GM18517 (cell line): ENCODE measurements around the gene ANKRD33B.
A peak's percentile ranks its signal among the peaks of the same experiment; 100 is the strongest.

ENCODE experiments used
- ATAC-seq: cut with Tn5 transposase; IDR thresholded peaks from one replicate; pipeline ENCODE4 v1.9.1; 2021; ENCODE audit warnings: mild to moderate bottlenecking, moderate library complexity; ENCODE audit not compliant: unreplicated experiment

The ANKRD33B gene

DNA sequence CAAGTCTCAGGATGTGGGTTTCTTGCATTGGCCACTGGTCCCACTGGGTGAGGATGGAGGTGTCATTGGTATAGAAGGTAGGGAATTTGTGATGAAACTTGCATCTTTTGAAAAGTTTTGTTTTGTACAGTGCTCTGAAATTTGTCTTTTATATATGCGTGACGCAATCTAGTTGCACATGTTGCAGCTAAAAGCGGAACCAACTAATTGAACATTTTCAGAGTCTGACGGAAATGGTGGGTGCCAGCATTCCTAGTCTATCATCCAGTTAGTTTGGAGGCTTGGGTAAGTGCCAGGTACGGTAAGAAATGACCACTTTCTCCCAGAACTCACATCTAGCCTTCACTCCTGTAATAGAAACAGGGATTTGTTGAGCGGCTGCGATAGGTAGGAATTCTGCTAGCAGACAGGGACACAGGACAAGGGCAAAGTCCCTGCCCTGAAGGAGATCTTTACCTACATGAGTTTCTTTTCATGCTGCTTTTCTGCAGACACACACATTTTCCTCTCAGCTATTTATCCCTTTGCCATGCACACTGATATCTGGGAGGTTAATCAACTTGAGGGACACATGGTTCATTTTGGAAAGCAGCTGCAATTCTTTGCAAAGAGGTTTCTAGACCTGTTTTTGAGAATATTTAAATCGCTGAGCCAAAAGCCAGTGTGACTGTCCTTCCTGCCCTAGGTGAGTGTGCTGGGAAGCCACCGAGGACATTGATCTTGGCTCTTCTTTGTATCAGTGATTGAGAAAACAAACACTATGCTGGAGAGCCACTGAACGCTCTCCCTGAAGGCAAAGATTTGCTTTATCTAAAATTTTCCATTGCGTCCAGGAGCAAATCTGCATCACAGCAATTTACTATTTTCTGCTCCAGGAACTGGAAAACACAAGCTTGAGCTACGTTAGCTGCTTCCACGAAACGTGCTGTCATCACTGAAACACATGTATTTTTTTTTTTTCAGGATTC lies 107.5 kb downstream of the ANKRD33B start:
- no peak for ATAC-seq

DNA sequence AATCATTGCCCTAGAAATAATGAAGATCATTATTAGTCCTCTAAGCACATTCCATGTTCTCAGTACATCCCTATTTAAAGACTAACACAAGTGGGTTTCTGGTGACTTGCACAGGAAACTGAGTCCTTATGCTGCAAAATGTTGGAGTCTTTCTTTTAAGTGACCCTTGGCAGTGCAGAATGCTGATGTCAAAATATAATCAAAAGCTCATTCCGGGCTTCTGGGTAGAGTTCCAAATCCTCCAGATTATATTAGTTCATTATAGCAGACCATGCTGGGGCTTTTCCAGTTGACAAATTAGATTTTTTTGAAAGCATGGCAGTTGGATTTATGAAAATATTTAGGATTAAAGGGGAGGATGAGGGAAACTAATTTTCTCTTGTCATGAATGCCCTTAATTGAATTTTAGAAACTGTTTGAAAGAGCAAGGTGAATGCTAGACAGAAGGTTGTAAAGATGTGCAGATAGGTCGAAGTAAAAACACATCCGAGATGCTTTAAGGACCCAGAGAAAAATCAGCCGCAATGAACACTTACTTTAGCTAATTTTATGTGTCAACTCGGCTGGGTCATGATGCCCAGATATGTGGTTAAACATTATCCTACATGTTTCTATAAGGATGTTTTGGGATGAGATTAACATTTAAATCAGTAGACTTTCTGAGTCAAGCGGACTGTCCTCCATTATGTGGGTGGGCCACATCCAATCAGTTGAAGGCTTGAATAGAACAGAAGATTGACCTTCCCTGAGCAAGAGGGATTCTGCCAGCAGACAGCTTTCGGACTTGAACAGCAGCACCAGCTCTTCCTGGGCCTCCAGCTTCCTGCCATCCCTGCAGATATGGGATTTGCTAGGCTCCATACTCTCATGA lies 108.5 kb downstream of the ANKRD33B start:
- no peak for ATAC-seq

DNA sequence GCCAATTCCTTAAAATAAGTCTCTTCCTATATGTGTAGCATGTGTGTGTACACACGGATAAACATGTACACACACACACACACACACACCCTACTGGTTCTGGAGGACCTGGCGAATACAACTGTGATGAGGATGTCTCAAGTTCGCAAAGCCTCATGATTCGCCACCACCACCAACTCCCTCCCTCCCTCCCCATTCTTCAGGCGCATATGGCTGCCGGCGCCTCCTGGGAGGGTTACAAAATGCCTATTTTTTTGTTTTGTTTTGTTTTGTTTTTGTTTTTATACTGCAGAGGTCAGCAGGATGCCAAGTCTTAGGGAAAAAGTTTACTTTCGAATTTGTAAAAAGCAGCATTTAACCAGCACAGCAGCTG lies 109.1 kb downstream of the ANKRD33B start:
- no peak for ATAC-seq

DNA sequence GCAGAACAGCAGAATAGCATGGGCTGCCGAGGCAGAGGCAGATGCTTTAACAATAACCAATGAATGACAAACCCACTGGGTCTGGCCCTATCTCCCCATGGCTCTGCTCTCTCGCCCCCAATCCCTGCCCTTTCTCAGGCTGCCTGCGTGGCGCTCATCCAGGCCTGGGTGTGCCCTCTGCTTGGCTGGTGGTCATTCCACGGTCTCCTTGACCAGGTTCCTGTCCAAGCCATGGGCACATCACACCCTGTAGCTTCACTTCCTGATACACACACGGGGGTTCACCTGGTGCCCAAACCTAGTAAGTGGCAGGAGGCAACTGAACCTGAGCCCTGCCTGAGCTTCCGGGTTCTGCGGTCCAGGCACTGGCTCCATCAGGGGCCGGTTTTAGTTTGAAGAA lies 109.5 kb downstream of the ANKRD33B start:
- no peak for ATAC-seq

DNA sequence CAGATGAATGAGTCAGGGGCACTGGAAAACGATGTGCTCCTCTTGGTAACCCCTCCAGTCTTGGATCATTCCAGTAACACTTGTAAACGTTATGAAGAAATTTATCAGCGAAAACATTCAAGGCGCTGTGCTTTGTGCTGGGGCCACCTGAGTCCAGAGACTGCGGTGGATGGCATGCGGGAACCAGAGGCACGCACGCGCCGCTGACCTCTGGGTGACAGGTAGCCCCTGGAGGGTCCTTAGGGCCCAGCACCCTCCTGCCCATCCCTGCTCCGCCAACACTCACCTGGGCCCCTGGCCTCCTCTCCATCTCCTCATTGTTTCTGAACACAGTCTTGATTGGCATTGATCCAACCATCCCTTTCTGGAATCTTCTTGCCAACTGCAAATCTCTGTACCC lies 110.2 kb downstream of the ANKRD33B start:
- ATAC-seq: no peak

DNA sequence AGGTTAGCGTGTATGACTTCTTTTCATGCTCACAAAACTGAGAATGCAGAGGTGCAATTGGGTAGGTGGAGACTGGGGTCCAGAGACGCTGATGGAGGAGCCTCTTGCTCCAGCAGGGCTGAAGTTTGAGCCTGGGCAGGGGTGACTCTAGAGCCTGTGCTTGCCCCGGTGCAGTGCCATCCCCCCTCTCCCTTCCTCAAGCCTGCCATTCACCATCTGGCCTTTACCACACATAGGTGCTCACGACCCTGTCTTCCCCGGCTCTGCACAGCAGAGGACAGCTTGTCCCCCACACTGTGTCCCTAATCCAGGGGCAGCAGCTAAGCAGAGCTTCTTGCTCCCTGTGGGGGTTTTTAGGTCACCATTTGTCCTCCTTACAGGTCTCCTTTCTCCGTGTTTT lies 110.7 kb downstream of the ANKRD33B start:
- ATAC-seq: no peak

DNA sequence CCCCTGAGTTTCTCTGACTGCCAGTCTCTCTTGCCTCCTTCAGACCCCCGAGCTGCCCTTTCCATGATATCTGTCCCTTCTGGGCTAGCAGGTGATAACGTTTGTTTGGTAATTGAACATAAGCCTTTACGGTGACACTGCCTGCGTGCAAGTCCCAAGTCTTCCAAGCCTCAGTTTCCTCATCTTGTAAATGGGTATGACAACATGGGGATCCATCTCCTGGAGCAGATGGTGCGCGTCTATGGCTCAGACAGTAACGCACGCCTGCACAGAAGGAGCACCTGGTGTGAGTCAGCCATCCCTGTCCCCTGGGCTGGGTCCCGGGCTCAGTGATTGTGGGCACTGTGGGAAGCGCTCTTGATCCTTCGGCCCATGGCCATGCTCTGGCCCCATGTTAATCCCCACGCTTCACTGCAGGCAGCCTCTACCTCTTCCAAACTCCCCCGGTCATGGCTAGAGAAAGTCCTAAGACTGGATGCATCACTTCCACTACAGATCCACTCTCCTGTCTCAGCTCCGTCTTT lies 111.4 kb downstream of the ANKRD33B start:
- ATAC-seq: no peak

DNA sequence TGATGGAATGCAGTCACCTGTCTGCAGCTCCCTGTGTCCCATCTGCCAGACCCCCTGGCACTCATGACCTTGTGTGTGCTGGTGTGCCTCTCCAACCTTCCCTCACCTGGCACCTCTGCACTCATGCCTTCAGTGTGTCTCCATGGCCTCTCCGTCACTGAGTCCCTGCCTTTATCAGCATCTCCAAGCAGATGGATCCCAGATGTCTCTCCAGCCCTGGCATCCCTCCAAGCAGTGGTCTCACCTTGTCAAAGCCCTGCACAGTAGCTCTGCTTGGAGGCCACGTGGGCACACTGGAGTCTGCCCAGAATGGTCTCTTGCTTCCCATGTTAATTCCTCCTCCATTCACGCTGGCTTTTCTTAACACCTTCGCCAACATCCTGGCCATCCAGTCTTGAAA lies 112.4 kb downstream of the ANKRD33B start:
- ATAC-seq: no peak

DNA sequence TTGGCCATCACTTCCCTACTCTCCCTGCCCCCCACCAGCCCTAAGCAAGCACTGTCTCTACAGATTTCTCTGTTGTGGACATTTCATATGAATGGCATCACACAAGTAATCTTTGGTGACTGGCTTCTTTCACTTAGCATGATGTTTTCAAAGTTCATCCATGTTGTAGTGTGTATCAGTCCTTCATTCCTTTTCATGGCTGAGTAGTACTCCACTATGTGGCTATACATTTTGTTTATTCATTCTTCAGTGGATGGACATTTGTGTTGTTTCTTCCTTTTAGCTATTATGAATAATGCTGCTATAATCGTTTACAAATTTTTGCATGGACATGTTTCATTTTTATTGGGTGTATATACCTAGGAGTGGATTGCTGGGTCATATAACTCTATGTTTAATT lies 113.1 kb downstream of the ANKRD33B start:
- ATAC-seq: no peak

DNA sequence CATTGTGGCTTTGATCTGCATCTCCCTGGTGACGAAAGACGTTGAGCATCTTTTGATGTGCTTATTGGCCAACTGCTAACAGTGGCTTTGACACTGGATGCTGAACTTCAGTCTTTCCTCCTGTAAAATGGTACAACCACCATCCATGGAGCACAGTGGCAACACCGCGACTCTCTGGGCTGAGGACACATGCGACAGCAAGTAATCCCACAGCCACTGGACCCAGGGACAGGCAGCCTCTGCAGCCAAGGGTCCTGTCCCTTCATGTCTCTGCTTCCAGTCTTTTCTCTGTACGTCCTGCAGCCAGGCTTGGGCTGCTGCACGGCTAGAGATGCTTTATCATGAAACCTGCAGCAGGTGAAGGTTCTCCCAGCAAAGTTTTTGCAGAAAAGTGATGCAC lies 113.7 kb downstream of the ANKRD33B start:
- no peak for ATAC-seq

DNA sequence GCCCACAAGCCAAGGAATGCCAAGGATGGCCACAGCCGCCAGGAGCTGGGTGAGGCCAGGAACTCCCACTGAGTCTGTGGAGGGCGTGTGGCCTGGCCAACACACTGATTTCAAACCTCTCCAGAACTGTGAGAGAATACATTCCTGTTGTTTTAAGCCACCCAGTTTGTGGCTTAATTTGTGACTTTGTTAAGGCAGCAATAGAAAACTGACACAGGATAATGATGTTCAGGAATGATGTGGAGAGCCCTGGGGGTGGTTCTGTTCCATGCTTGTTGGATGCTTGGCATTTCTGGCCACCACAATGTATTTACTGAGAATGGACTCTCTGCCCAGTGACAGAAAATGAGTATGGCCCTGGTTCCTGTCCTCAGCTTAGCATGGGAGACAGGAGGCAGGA lies 114.4 kb downstream of the ANKRD33B start:
- no peak for ATAC-seq

DNA sequence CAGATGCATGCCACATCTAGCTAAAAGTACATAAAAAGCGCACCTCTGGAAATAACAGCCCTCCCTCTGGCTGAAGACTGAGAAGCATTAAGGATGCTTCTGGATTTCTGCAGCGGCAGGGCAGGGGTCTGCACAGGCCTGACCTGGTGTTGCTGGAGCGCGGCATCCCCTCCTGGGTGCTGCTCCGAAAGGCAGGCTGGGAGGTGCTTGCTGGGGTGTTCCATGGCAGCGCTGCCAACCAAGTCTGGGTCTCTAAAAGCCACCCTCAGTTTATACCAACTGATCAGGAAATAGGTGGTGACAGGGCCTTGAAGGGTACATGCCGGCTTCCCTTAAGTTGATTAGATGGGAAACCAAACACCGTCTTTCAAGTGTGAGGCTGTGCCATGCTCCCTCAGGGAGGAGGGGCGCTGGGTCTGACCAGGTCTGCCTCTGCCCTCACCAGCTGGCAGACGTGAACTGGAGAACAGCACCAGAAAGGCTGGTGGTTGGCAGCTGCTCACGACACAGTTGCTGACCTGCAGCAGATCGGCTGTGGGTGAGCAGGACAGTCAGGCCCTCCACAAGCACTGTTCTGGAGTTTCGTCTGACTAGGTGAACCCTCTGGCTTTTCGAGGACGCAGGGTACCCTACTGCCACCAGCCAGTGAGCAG lies 115.6 kb downstream of the ANKRD33B start:
- no peak for ATAC-seq

DNA sequence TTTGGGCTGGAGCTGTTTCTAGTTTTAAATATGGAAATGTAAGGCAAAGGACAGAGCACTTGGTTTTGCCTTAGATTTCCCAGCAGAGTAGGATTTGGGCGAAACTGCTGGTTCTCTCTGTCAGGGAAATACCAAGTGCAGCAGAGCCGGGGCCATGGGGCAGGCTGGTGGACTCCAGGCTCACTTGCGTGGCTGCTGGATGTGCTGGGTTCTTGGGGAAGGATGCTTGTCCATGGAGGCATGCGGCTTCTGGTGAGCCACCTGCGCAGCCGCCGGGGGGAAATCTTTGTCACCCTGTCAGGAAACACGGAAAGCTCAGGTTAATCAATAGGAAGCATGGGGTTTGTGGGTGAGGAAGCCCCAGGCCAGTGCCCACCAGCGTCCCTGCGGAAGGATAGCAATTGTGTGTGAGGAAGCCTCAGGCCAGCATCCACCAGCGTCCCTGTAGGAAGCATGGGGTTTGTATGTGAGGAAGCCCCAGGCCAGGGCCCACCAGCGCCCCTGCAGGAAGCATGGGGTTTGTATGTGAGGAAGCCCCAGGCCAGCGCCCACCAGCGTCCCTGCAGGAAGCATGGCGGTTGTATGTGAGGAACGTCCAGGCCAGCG lies 117.1 kb downstream of the ANKRD33B start:
- ATAC-seq: no peak

DNA sequence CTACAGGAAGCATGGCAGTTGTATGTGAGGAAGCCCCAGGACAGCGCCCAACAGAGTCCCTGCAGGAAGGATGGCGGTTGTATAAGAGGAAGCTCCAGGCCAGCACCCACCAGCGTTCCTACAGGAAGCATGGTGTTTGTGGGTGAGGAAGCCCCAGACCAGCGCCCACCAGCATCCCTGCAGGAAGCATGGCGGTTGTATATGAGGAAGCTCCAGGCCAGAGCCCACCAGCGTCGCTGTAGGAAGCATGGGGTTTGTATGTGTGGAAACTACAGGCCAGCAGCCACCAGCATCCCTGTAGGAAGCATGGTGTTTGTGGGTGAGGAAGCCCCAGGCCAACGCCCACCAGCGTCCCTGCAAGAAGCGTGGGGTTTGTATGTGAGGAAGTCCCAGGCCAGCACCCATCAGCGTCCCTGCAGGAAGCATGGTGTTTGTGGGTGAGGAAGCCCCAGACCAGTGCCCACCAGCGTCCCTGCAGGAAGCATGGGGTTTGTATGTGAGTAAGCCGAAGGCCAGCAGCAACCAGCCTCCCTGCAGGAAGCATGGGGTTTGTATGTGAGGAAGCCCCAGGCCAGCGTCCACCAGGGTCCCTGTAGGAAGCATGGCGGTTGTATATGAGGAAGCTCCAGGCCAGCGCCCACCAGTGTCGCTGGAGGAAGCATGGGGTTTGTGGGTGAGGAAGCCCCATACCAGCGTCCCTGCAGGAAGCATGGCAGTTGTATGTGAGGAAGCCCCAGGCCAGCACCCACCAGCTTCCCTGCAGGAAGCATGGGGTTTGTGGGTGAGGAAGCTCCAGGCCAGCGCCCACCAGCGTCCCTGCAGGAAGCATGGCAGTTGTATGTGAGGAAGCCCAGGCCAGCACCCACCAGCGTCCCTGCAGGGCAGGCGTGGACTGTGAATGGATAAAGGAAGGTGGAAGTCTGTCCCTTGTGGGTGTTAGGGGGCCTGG lies 118.1 kb downstream of the ANKRD33B start:
- no peak for ATAC-seq

DNA sequence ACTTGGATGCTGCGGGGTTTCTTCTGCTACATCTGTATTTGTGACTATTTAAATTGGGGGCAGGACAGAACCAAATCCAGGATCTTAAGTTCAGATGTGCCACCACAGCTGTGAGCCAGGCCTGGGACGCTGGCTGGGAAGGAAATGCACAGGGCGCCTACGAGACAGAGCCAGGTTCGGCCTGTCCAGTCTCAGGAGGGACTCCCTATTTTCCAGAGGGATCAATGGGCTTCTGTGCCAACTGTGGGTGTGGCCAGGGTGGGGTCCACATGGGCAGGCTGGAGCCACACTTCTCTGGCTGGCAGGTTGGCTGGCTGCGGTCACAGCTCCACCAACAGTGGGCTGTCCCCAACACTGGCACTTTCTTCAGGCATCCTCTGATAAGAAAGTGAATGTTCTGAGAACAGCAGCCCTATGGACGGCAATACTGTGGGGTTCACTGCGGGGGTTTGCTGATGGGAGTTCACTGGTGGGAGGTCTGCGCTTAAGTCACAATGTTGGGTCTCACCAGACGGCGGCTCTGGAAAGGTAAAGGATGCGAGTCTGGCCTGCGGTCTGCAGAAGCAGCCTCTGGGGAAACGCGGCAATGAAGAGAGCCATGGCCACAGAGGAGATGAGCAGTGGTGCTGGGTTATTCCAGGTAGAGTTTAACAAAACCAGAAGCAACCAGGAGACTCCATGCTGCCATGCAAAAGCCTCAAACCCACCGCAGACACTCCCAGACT lies 119.1 kb downstream of the ANKRD33B start:
- ATAC-seq: no peak

DNA sequence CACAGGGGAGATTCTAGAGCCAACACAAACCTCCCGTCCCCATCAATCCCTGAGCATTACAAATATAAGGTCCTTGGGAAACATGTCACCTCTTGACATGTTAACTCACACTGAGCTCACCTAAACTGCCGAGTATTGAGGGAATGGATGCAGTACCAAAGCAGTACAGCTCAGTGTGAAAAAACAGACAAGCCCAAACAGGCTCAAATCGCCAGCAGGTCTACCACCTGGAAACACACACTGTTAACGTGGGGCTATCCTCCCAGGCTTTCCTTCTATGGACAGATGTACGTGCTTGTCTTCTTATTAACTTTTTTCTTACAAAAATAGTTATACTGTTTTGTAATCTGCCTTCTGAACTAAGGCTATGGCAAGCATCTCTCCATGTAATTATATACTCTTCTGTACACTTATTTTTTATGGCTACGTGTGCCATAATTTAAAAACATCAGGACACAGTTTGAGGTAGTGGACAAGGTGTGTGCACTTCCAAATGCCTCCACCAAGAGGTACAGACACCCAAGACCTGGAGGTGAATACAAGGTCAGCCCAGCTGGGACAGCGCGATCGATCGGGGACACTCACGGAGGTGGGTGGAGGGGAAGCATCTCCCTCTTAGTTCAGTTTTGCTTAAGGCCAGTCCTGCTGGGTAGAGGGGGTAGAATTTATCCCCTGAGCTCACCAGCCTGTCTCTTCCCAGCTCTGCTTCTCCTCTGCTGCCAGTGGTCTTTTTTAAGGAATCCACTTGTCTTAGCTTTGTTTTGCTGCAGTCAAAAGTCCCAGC lies 120.6 kb downstream of the ANKRD33B start:
- ATAC-seq: peak; percentile 31

DNA sequence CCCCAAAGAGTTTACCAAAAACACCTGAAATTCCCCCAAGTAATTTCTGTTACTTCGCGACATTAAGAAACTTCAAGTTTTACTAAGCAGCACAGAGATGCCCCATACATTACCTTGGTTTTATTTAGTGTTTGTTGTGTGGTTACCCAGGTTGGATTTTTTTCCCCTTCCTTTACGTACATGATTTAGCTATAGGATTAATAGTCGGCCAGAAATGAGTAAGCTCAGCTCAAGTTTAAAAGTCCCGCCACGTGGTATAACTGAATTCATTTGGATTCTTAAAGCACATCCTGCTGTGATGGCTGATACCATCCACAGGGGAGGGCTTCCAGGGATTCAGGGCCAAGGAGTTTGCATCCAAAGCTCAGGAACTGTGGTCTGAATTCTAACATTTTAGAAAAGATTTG lies 121.2 kb downstream of the ANKRD33B start:
- ATAC-seq: peak; percentile 86

DNA sequence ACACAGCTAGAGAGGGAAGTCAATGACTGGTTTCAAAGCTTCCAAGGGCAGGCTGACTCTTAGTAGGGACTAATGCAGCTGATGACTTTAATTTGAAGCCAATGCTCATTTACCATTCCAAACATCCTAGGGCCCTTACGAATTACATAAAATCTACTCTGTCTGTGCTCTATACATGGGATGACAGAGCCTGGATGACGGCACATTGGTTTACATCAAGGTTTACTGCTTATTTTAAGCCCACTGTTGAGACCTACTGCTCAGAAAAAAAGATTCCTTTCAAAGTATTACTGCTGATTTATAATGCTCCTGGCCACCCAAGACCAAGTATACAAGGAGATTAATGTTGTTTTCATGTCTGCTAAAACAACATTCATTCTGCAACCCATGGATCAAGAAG lies 123.0 kb downstream of the ANKRD33B start:
- no peak for ATAC-seq
